ENCODE results near the gene IFITM10.

GRCh38 chr11:1761857-1762536, 11.6 kb upstream of the IFITM10 start:
- TF ChIP-seq CTCF (IDR thresholded peaks at IDR 0.05) (no peak), POLR2A (IDR thresholded peaks at IDR 0.05) (no peak)
